ENCODE results near the gene PAGE3.

The PAGE3 gene
- 0 reads per million in 2 donors for total RNA-seq

DNA sequence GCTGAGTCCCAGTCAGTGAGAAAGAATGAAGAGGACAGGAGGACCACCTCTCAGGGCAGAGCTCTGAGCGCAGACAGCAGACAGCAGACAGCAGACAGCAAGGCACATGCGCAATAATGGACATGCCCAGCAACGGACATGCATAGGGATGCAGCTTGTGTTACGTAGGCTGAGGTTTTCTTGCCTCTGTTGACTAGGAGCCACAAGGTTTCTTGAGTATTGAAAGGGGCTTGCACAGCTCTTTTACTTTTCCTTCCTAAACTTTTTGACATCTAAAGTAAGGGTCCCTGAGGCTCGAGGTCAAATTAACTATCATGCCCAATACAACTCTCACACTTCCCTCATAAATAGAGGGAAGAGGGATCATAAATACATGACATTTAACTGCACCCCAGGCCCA, at the start of gene PAGE3:
Gene PAGE3 (minus strand): TSS at position 101 of the 400 bp plus-strand sequence. CDS start 1,013 bp downstream, outside the sequence.
- DNase-seq, result no peak

- no peak for DNase-seq
These were observed 47.9 kb upstream of the PAGE3 start for GRCh38 chrX:55312655-55313054.

GRCh38 chrX:55290963-55291362, 26.2 kb upstream of the PAGE3 start:
- no peak for DNase-seq

- DNase-seq, result no peak
These were observed 15.1 kb upstream of the PAGE3 start for GRCh38 chrX:55279832-55280231.

DNA sequence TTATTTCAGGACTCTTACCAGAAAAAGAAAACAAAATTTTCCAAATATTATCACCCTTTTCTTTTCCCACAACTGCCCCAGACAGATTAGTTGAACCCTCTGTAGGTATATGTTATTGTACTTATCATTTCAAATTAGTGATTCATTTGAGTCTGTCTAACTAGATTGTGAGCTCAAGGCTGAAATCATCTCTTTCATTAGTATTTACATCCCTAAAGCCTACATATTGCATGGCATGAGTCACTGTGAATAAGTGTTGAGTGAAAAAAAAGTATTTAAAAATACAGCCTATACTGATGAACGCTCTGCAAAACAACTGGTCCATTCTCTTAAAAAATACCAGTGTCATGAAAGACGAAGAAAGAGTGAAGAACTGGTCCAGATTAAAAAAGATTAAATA, 3.9 kb downstream of the PAGE3 start:
- no peak for DNase-seq

GRCh38 chrX:55253528-55253927, 11.2 kb downstream of the PAGE3 start:
- no peak for DNase-seq

DNA sequence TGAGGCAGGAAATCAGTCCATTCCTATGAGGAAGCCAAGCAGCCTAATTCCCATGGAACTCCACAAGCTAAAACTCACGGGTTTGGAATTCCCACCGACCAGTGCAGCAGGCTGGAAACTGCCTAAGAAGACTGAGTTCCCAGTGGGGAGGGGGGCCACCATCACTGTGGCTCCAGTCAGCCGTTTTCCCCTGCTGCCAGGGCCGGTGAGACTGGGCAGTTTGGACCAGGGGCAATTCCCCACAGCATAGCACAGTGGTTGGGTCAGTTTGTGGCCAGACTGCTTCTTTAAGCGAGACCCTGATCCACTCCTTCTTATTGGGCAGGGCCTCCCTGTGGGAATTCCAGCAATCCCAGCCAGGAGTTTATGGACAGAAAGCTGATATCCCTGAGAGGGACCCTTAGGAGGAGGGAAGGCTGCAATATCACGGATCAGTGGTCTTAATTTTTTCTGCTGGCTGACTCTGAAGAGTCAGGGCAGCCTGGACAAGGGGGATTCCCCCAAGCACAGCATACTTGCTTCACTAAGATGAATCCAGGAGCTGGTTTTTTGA, 23.9 kb downstream of the PAGE3 start:
- no peak for DNase-seq

DNA sequence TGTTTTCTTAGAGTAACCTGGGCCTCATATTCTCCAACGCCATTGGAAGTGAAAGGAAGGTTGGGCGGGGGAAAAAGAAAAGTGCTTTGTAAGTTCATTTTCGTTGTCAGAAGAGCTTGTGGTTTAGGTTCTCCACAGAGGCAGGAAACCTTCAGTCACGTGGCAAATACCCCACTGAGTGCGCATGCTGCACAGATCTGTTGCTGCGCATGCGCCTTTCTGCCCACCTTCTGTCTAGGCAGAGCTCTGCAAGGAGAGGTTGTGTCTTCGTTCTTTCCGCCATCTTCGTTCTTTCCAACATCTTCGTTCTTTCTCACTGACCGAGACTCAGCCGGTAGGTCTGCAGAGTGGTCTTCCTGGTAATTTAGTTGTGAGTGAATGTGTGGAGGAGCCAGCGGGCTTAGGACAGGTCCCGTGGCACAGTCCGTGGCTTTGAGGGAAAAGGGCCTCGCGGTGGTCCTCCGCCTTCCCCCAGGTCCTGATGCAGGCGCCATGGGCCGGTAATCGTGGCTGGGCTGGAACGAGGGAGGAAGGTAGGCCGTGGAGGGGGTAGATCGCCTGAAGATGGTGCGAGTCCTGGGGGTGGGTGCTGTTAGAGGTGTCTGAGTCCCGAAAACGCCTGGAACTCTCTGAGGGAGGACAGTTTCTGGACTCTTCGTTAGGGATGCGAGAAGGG, 44.5 kb downstream of the PAGE3 start, which contains the start of gene PAGE5:
Gene PAGE5 (plus strand): TSS at position 228 of the 676 bp plus-strand sequence. CDS start 1,037 bp downstream, outside the sequence.
- peak in 2 of 5 experiments; percentile 1 to 8 for DNase-seq

- DNase-seq, result no peak
These were observed 51.3 kb downstream of the PAGE3 start for GRCh38 chrX:55213381-55213780.

DNA sequence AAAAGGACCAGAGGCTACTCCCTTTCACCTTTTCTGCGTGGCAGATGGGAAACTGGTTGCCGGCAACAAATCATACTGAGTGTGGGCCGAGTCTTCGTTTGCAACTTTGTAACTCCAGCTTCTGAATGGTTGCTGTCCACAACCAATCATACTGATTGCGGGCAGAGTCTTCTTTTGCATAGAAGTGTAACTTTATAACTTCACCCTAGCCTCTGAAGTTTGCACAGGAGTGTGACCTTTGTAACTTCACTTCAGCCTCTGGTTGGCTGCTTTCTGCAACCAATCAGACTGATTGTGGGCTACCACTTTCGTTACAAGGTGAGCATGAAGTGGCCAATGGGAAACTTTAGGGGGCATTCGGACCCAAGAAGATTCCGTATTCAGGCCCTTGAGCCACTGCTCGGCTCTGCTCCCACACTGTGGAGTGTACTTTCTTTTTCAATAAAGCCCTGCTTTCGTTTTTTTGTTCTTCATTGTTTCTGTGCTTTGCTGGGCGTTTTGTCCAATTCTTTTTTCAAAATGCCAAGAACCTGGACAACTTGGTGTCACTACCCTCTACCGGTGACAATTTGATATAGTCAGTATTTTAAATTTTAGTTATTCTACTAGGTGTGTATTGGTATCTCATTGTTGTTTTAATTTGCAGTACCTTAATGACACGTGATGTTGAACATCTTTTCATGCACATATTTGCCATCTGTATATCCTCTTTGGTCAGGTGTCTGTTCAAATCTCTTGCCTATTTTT, 53.6 kb downstream of the PAGE3 start:
- no peak for DNase-seq

Measured in T-helper 2 cell (primary cell).